H1 (cell line): ENCODE data around the gene MRPL34. TPM values are rescaled to one million over a fixed set of nuclear protein-coding genes. Genes with fewer than 3 reads are reported as not detected.

ENCODE experiments used
- CTCF ChIA-PET: fragments of 300-600 bp; sonication (Branson Sonifier 250); formaldehyde crosslinking; loops from one replicate; lab custom pipeline; 2021; ENCODE audit not compliant: partially characterized antibody; lab: Charles Lee
- POLR2A ChIA-PET: fragments of 300-600 bp; sonication (Branson Sonifier 250); formaldehyde crosslinking; loops from one replicate; lab custom pipeline; 2021; ENCODE audit warnings: inconsistent platforms; ENCODE audit not compliant: partially characterized antibody; lab: Charles Lee
- DNase-seq, 2 experiments: peaks; one replicate each; pipeline versions ENCODE4 v3.0.0 to v3.0.0-alpha.2; 2010 to 2022; ENCODE audit warnings: low spot score in 2 of 2, low read depth in 1 of 2, mixed read lengths in 1 of 2
- FAIRE-seq: peaks from 2 replicates; lab custom pipeline; 2011; peaks lifted over from hg19 to GRCh38; lab: Jason Lieb, UNC
- H2AFZ ChIP-seq: 2 replicates; pipeline ENCODE4 v1.8.1; 2012; ENCODE audit warnings: low read length, inconsistent platforms
- H2AK5ac ChIP-seq: 2 replicates; pipeline ENCODE4 v1.6.1; 2013; ENCODE audit warnings: low read depth, low read length
- H2BK120ac ChIP-seq: replicated peaks from 2 replicates; pipeline ENCODE3; 2013; ENCODE audit warnings: low read depth, low read length, inconsistent platforms
- H2BK12ac ChIP-seq: 2 replicates; pipeline ENCODE4 v1.6.1; 2013; ENCODE audit warnings: low read depth, low read length
- H2BK15ac ChIP-seq: 2 replicates; pipeline ENCODE4 v1.6.1; 2013; ENCODE audit warnings: low read length
- H2BK20ac ChIP-seq: 2 replicates; pipeline ENCODE4 v1.6.1; 2013; ENCODE audit warnings: low read length
- H2BK5ac ChIP-seq: 2 replicates; pipeline ENCODE4 v1.6.1; 2013; ENCODE audit warnings: low read depth, low read length
- H3K14ac ChIP-seq: 2 replicates; pipeline ENCODE4 v1.6.1; 2013; ENCODE audit warnings: inconsistent platforms; ENCODE audit not compliant: insufficient read length
- H3K18ac ChIP-seq: 2 replicates; pipeline ENCODE4 v1.6.1; 2013; ENCODE audit warnings: low read length; ENCODE audit errors: extremely low read depth
- H3K23ac ChIP-seq: 2 replicates; pipeline ENCODE4 v1.6.1; 2013; ENCODE audit warnings: inconsistent platforms; ENCODE audit not compliant: insufficient read length
- H3K23me2 ChIP-seq: 2 replicates; pipeline ENCODE4 v1.6.1; 2013; ENCODE audit warnings: low read depth, low read length
- H3K27ac ChIP-seq: 2 replicates; pipeline ENCODE4 v1.6.1; 2011; ENCODE audit warnings: low read depth, low read length, inconsistent platforms
- H3K27me3 ChIP-seq, 4 experiments: replicated peaks in 1 of 4; 1 replicate in 1 of 4; 2 replicates in 3 of 4; pipeline versions ENCODE4 v1.6.1 to v1.8.1; 2011 to 2013; ENCODE audit warnings: low read length in 3 of 4, mild to moderate bottlenecking in 3 of 4, inconsistent platforms in 2 of 4, mixed read lengths in 2 of 4, moderate library complexity in 1 of 4; ENCODE audit not compliant: control insufficient read depth in 3 of 4, insufficient read depth in 3 of 4; ENCODE audit errors: extremely low read depth in 1 of 4
- H3K36me3 ChIP-seq, 4 experiments: 2 replicates each; pipeline versions ENCODE4 v1.6.1 to v1.8.1; 2011 to 2013; ENCODE audit warnings: mild to moderate bottlenecking in 4 of 4, low read length in 3 of 4, moderate library complexity in 2 of 4, control low read depth in 1 of 4, inconsistent platforms in 1 of 4; ENCODE audit not compliant: insufficient read depth in 4 of 4, control insufficient read depth in 2 of 4
- H3K4ac ChIP-seq: replicated peaks from 2 replicates; pipeline ENCODE3; 2013; ENCODE audit warnings: low read length, low read depth, mixed read lengths, inconsistent platforms; ENCODE audit not compliant: insufficient read length
- H3K4me1 ChIP-seq, 4 experiments: replicated peaks in 1 of 4; 1 replicate in 1 of 4; 2 replicates in 3 of 4; pipeline versions ENCODE4 v1.6.1 to v1.8.1; 2011 to 2013; ENCODE audit warnings: low read length in 3 of 4, inconsistent platforms in 2 of 4, mixed read lengths in 1 of 4; ENCODE audit not compliant: insufficient read depth in 4 of 4, control insufficient read depth in 3 of 4
- H3K4me2 ChIP-seq, 2 experiments: 2 replicates each; pipeline versions ENCODE4 v1.6.1 to v1.8.1; 2011 to 2013; ENCODE audit warnings: low read depth in 2 of 2, low read length in 2 of 2, control low read depth in 1 of 2, inconsistent platforms in 1 of 2, mild to moderate bottlenecking in 1 of 2; ENCODE audit not compliant: insufficient read depth in 1 of 2
- H3K4me3 ChIP-seq, 4 experiments: fragments of 200-600, 300-600 bp in 1 of 4; sonication (generic), shearing (Covaris generic), sonication (Bioruptor Twin) in 1 of 4; 2 replicates each; pipeline versions ENCODE4 v1.5.1 to v1.8.1; 2011 to 2016; ENCODE audit warnings: low read length in 4 of 4, low read depth in 3 of 4, control low read depth in 2 of 4, inconsistent platforms in 2 of 4, mild to moderate bottlenecking in 2 of 4, mixed read lengths in 1 of 4, moderate library complexity in 1 of 4; ENCODE audit not compliant: insufficient read depth in 2 of 4; ENCODE audit errors: extremely low read depth in 1 of 4
- H3K56ac ChIP-seq: replicated peaks from 2 replicates; pipeline ENCODE3; 2013; ENCODE audit warnings: low read depth, mild to moderate bottlenecking, mixed read lengths, low read length, inconsistent platforms; ENCODE audit not compliant: insufficient read length
- H3K79me1 ChIP-seq: 2 replicates; pipeline ENCODE4 v1.6.1; 2013; ENCODE audit warnings: low read depth, low read length, control low read depth
- H3K79me2 ChIP-seq, 2 experiments: 2 replicates each; pipeline versions ENCODE4 v1.6.1 to v1.8.1; 2012 to 2013; ENCODE audit warnings: low read length in 2 of 2, mild to moderate bottlenecking in 2 of 2, inconsistent platforms in 1 of 2; ENCODE audit not compliant: insufficient read depth in 2 of 2, control insufficient read depth in 1 of 2
- H3K9ac ChIP-seq, 4 experiments: replicated peaks in 1 of 4; 1 replicate in 1 of 4; 2 replicates in 3 of 4; pipeline versions ENCODE4 v1.6.1 to v1.8.1; 2011 to 2013; ENCODE audit warnings: low read depth in 3 of 4, low read length in 3 of 4, control low read depth in 2 of 4, mild to moderate bottlenecking in 2 of 4, moderate library complexity in 2 of 4, inconsistent platforms in 1 of 4; ENCODE audit errors: extremely low read depth in 1 of 4
- H3K9me3 ChIP-seq, 2 experiments: 2 replicates each; pipeline versions ENCODE4 v1.6.1 to v1.8.1; 2012 to 2013; ENCODE audit warnings: mild to moderate bottlenecking in 2 of 2, moderate library complexity in 2 of 2, control low read depth in 1 of 2, inconsistent platforms in 1 of 2, low read depth in 1 of 2, low read length in 1 of 2, mixed read lengths in 1 of 2; ENCODE audit not compliant: insufficient read depth in 2 of 2
- H4K20me1 ChIP-seq, 2 experiments: replicated peaks in 1 of 2; 2 replicates each; pipeline versions ENCODE3 to v1.8.1; 2011 to 2013; ENCODE audit warnings: inconsistent platforms in 2 of 2, low read length in 2 of 2, mild to moderate bottlenecking in 1 of 2; ENCODE audit not compliant: insufficient read depth in 2 of 2, control insufficient read depth in 1 of 2
- H4K5ac ChIP-seq: 2 replicates; pipeline ENCODE4 v1.6.1; 2013; ENCODE audit warnings: low read length, low read depth, mixed read lengths, inconsistent platforms; ENCODE audit not compliant: insufficient read length
- H4K8ac ChIP-seq: 2 replicates; pipeline ENCODE4 v1.8.0; 2013; ENCODE audit warnings: mild to moderate bottlenecking, moderate library complexity, low read length, inconsistent platforms; ENCODE audit not compliant: insufficient read depth; ENCODE audit errors: extremely low read depth
- H4K91ac ChIP-seq: replicated peaks from 2 replicates; pipeline ENCODE3; 2013; ENCODE audit warnings: low read length, mixed read lengths, inconsistent platforms; ENCODE audit not compliant: insufficient read length
- POLR2A ChIP-seq, 2 experiments: IDR thresholded peaks; 1 replicate in 1 of 2; 2 replicates in 1 of 2; pipeline ENCODE4 v1.6.1; 2011; ENCODE audit warnings: low read depth in 2 of 2, low read length in 2 of 2, mild to moderate bottlenecking in 2 of 2; ENCODE audit errors: control extremely low read depth in 1 of 2
- SP1 ChIP-seq: IDR thresholded peaks from 2 replicates; pipeline ENCODE4 v1.6.1; 2011; ENCODE audit warnings: low read depth, low read length
- WGBS, 2 experiments: shearing (Covaris generic) in 1 of 2; methylation state at CpG; one replicate each; pipeline versions ENCODE4 v1.1.6 to v1.1.7; 2013 to 2015; ENCODE audit warnings: low lambda C conversion rate in 2 of 2, mixed read lengths in 2 of 2, inconsistent platforms in 1 of 2, low coverage in 1 of 2, missing lambda C conversion rate in 1 of 2; ENCODE audit not compliant: insufficient replicate concordance in 2 of 2, insufficient coverage in 1 of 2, insufficient read length in 1 of 2; ENCODE audit errors: extremely low coverage in 1 of 2, missing lambda C conversion rate in 1 of 2; 5-methylcytosine and 5-hydroxymethylcytosine counted together
- polyA plus RNA-seq, 7 experiments: library from polyadenylated mRNA; depleted of rRNA in 3 of 7; stranded (reverse) in 5 of 7; unstranded in 2 of 7; fragments of >200 nt in 5 of 7; fragments of 200-250 nt in 2 of 7; gene quantifications; 1 replicate in 5 of 7; 2 replicates in 1 of 7; 4 replicates in 1 of 7; pipeline versions ENCODE4 v1.2.1 to v1.2.3, GENCODE V29; 2011 to 2013; ENCODE audit warnings: missing spikeins in 2 of 7, mixed read lengths in 2 of 7
- total RNA-seq: library from RNA; stranded (reverse); fragmentation: NEBNext Ultra II Directional; extraction: Animal tissue kit (Norgen Biotek cat#: 25700); gene quantifications from 2 replicates; pipeline ENCODE4 v1.2.1, GENCODE V29; 2021

MRPL34 gene
- total and polyA plus RNA-seq, 2 of the 8 experiments (the other 6 are each of a cell fraction or from before 2014, with no cell fraction given) = 91.9 to 99.6 TPM

GRCh38 chr19:17330262-17331044, 24.8 kb downstream of the MRPL34 start:
- Histone ChIP-seq H3K4me2 (no peak overlapping the region), H3K79me1 (0 out of 2 replicates have a peak, but pooled peaks cover 2% of the 10 kb centered on the region), H3K23ac (no peak overlapping the region), H3K79me2 (no peaks in the 10 kb centered on the region), H2BK12ac (no peak overlapping the region), H2AFZ (no peak overlapping the region), H3K27me3 (no peaks in the 10 kb centered on the region; a peak in 1 of 7 replicates), H2BK120ac (no peak overlapping the region), H3K9ac (no peak overlapping the region), H2BK5ac (no peak overlapping the region), H4K91ac (no peak overlapping the region), H3K56ac (no peak overlapping the region), H2BK20ac (no peak overlapping the region), H3K23me2 (peaks cover 15% of the 10 kb centered on the region), H2BK15ac (no peak overlapping the region), H3K4me1 (peaks cover 0 to 34% (median 24%) of the 10 kb centered on the region in 4 experiments; a peak in 6 of 7 replicates), H3K27ac (no peak overlapping the region), H3K36me3 (peaks cover 0 to 3% (median 0%) of the 10 kb centered on the region in 4 experiments; a peak in 2 of 8 replicates), H3K4ac (no peak overlapping the region), H3K9me3 (no peaks in the 10 kb centered on the region), H3K18ac (no peak overlapping the region), H3K4me3 (no peak overlapping the region), H3K14ac (no peak overlapping the region), H4K5ac (no peak overlapping the region), H4K20me1 (peaks cover 0 to 14% of the 10 kb centered on the region in 2 experiments), H2AK5ac (no peak overlapping the region), H4K8ac (peak overlapping the region; percentile 46; the same call in 1 of the 2 replicates)
- POLR2A ChIA-PET = interaction anchor here (2.1 to 17.1 kb wide), 3 partner anchors 8 to 20 kb away, joined by 4 to 329 read pairs (median 100); partner anchors contain the start of genes ABHD8, ANO8, DDA1 and GTPBP3
- CTCF ChIA-PET = interaction anchor here (0.9 to 2.3 kb wide), 7 partner anchors 10 to 278 kb away, joined by 3 to 6 read pairs (median 3); partner anchors contain the start of gene MRPL34
- no peak for DNase-seq
- no peak for FAIRE-seq
- WGBS, 2 experiments = 92% methylated on average over 21 of the region's 24 CpGs; no CpG with 5 or more reads in 1 of the 2 experiments
- TF ChIP-seq POLR2A (IDR thresholded peaks at IDR 0.05; ENCODE audit: control extremely low read depth in 1 of 2, low read depth in 2 of 2, low read length in 2 of 2) (0 out of 3 replicates have a peak, but pooled peaks of 1 of the 2 experiments have one; percentile 21), SP1 (no peak)
